H1 (cell line): Measurements from ENCODE around the gene ZNF135. TPM values are rescaled to one million over a fixed set of nuclear protein-coding genes. Genes with fewer than 3 reads are reported as not detected.

Source experiments
- CTCF ChIA-PET: fragments of 300-600 bp; sonication (Branson Sonifier 250); formaldehyde crosslinking; loops from one replicate; lab custom pipeline; 2021; ENCODE audit not compliant: partially characterized antibody; lab: Charles Lee
- POLR2A ChIA-PET: fragments of 300-600 bp; sonication (Branson Sonifier 250); formaldehyde crosslinking; loops from one replicate; lab custom pipeline; 2021; ENCODE audit warnings: inconsistent platforms; ENCODE audit not compliant: partially characterized antibody; lab: Charles Lee
- DNase-seq, 2 experiments: peaks; one replicate each; pipeline versions ENCODE4 v3.0.0 to v3.0.0-alpha.2; 2010 to 2022; ENCODE audit warnings: low spot score in 2 of 2, low read depth in 1 of 2, mixed read lengths in 1 of 2
- FAIRE-seq: peaks from 2 replicates; lab custom pipeline; 2011; peaks lifted over from hg19 to GRCh38; lab: Jason Lieb, UNC
- H2AFZ ChIP-seq: 2 replicates; pipeline ENCODE4 v1.8.1; 2012; ENCODE audit warnings: low read length, inconsistent platforms
- H2AK5ac ChIP-seq: 2 replicates; pipeline ENCODE4 v1.6.1; 2013; ENCODE audit warnings: low read depth, low read length
- H2BK120ac ChIP-seq: replicated peaks from 2 replicates; pipeline ENCODE3; 2013; ENCODE audit warnings: low read depth, low read length, inconsistent platforms
- H2BK12ac ChIP-seq: 2 replicates; pipeline ENCODE4 v1.6.1; 2013; ENCODE audit warnings: low read depth, low read length
- H2BK15ac ChIP-seq: 2 replicates; pipeline ENCODE4 v1.6.1; 2013; ENCODE audit warnings: low read length
- H2BK20ac ChIP-seq: 2 replicates; pipeline ENCODE4 v1.6.1; 2013; ENCODE audit warnings: low read length
- H2BK5ac ChIP-seq: 2 replicates; pipeline ENCODE4 v1.6.1; 2013; ENCODE audit warnings: low read depth, low read length
- H3K14ac ChIP-seq: 2 replicates; pipeline ENCODE4 v1.6.1; 2013; ENCODE audit warnings: inconsistent platforms; ENCODE audit not compliant: insufficient read length
- H3K18ac ChIP-seq: 2 replicates; pipeline ENCODE4 v1.6.1; 2013; ENCODE audit warnings: low read length; ENCODE audit errors: extremely low read depth
- H3K23ac ChIP-seq: 2 replicates; pipeline ENCODE4 v1.6.1; 2013; ENCODE audit warnings: inconsistent platforms; ENCODE audit not compliant: insufficient read length
- H3K23me2 ChIP-seq: 2 replicates; pipeline ENCODE4 v1.6.1; 2013; ENCODE audit warnings: low read depth, low read length
- H3K27ac ChIP-seq: 2 replicates; pipeline ENCODE4 v1.6.1; 2011; ENCODE audit warnings: low read depth, low read length, inconsistent platforms
- H3K27me3 ChIP-seq, 4 experiments: replicated peaks in 1 of 4; 1 replicate in 1 of 4; 2 replicates in 3 of 4; pipeline versions ENCODE4 v1.6.1 to v1.8.1; 2011 to 2013; ENCODE audit warnings: low read length in 3 of 4, mild to moderate bottlenecking in 3 of 4, inconsistent platforms in 2 of 4, mixed read lengths in 2 of 4, moderate library complexity in 1 of 4; ENCODE audit not compliant: control insufficient read depth in 3 of 4, insufficient read depth in 3 of 4; ENCODE audit errors: extremely low read depth in 1 of 4
- H3K36me3 ChIP-seq, 4 experiments: 2 replicates each; pipeline versions ENCODE4 v1.6.1 to v1.8.1; 2011 to 2013; ENCODE audit warnings: mild to moderate bottlenecking in 4 of 4, low read length in 3 of 4, moderate library complexity in 2 of 4, control low read depth in 1 of 4, inconsistent platforms in 1 of 4; ENCODE audit not compliant: insufficient read depth in 4 of 4, control insufficient read depth in 2 of 4
- H3K4ac ChIP-seq: replicated peaks from 2 replicates; pipeline ENCODE3; 2013; ENCODE audit warnings: low read length, low read depth, mixed read lengths, inconsistent platforms; ENCODE audit not compliant: insufficient read length
- H3K4me1 ChIP-seq, 4 experiments: replicated peaks in 1 of 4; 1 replicate in 1 of 4; 2 replicates in 3 of 4; pipeline versions ENCODE4 v1.6.1 to v1.8.1; 2011 to 2013; ENCODE audit warnings: low read length in 3 of 4, inconsistent platforms in 2 of 4, mixed read lengths in 1 of 4; ENCODE audit not compliant: insufficient read depth in 4 of 4, control insufficient read depth in 3 of 4
- H3K4me2 ChIP-seq, 2 experiments: 2 replicates each; pipeline versions ENCODE4 v1.6.1 to v1.8.1; 2011 to 2013; ENCODE audit warnings: low read depth in 2 of 2, low read length in 2 of 2, control low read depth in 1 of 2, inconsistent platforms in 1 of 2, mild to moderate bottlenecking in 1 of 2; ENCODE audit not compliant: insufficient read depth in 1 of 2
- H3K4me3 ChIP-seq, 4 experiments: fragments of 200-600, 300-600 bp in 1 of 4; sonication (generic), shearing (Covaris generic), sonication (Bioruptor Twin) in 1 of 4; 2 replicates each; pipeline versions ENCODE4 v1.5.1 to v1.8.1; 2011 to 2016; ENCODE audit warnings: low read length in 4 of 4, low read depth in 3 of 4, control low read depth in 2 of 4, inconsistent platforms in 2 of 4, mild to moderate bottlenecking in 2 of 4, mixed read lengths in 1 of 4, moderate library complexity in 1 of 4; ENCODE audit not compliant: insufficient read depth in 2 of 4; ENCODE audit errors: extremely low read depth in 1 of 4
- H3K56ac ChIP-seq: replicated peaks from 2 replicates; pipeline ENCODE3; 2013; ENCODE audit warnings: low read depth, mild to moderate bottlenecking, mixed read lengths, low read length, inconsistent platforms; ENCODE audit not compliant: insufficient read length
- H3K79me1 ChIP-seq: 2 replicates; pipeline ENCODE4 v1.6.1; 2013; ENCODE audit warnings: low read depth, low read length, control low read depth
- H3K79me2 ChIP-seq, 2 experiments: 2 replicates each; pipeline versions ENCODE4 v1.6.1 to v1.8.1; 2012 to 2013; ENCODE audit warnings: low read length in 2 of 2, mild to moderate bottlenecking in 2 of 2, inconsistent platforms in 1 of 2; ENCODE audit not compliant: insufficient read depth in 2 of 2, control insufficient read depth in 1 of 2
- H3K9ac ChIP-seq, 4 experiments: replicated peaks in 1 of 4; 1 replicate in 1 of 4; 2 replicates in 3 of 4; pipeline versions ENCODE4 v1.6.1 to v1.8.1; 2011 to 2013; ENCODE audit warnings: low read depth in 3 of 4, low read length in 3 of 4, control low read depth in 2 of 4, mild to moderate bottlenecking in 2 of 4, moderate library complexity in 2 of 4, inconsistent platforms in 1 of 4; ENCODE audit errors: extremely low read depth in 1 of 4
- H3K9me3 ChIP-seq, 2 experiments: 2 replicates each; pipeline versions ENCODE4 v1.6.1 to v1.8.1; 2012 to 2013; ENCODE audit warnings: mild to moderate bottlenecking in 2 of 2, moderate library complexity in 2 of 2, control low read depth in 1 of 2, inconsistent platforms in 1 of 2, low read depth in 1 of 2, low read length in 1 of 2, mixed read lengths in 1 of 2; ENCODE audit not compliant: insufficient read depth in 2 of 2
- H4K20me1 ChIP-seq, 2 experiments: replicated peaks in 1 of 2; 2 replicates each; pipeline versions ENCODE3 to v1.8.1; 2011 to 2013; ENCODE audit warnings: inconsistent platforms in 2 of 2, low read length in 2 of 2, mild to moderate bottlenecking in 1 of 2; ENCODE audit not compliant: insufficient read depth in 2 of 2, control insufficient read depth in 1 of 2
- H4K5ac ChIP-seq: 2 replicates; pipeline ENCODE4 v1.6.1; 2013; ENCODE audit warnings: low read length, low read depth, mixed read lengths, inconsistent platforms; ENCODE audit not compliant: insufficient read length
- H4K8ac ChIP-seq: 2 replicates; pipeline ENCODE4 v1.8.0; 2013; ENCODE audit warnings: mild to moderate bottlenecking, moderate library complexity, low read length, inconsistent platforms; ENCODE audit not compliant: insufficient read depth; ENCODE audit errors: extremely low read depth
- H4K91ac ChIP-seq: replicated peaks from 2 replicates; pipeline ENCODE3; 2013; ENCODE audit warnings: low read length, mixed read lengths, inconsistent platforms; ENCODE audit not compliant: insufficient read length
- CHD1 ChIP-seq: IDR thresholded peaks from 2 replicates; pipeline ENCODE4 v1.6.1; 2012; ENCODE audit warnings: low read depth, low read length, improper control_type of control experiment
- POU5F1 ChIP-seq: IDR thresholded peaks from 2 replicates; pipeline ENCODE4 v1.6.1; 2011; ENCODE audit warnings: low read depth, mild to moderate bottlenecking, low read length, moderate library complexity
- WGBS, 2 experiments: shearing (Covaris generic) in 1 of 2; methylation state at CpG; one replicate each; pipeline versions ENCODE4 v1.1.6 to v1.1.7; 2013 to 2015; ENCODE audit warnings: low lambda C conversion rate in 2 of 2, mixed read lengths in 2 of 2, inconsistent platforms in 1 of 2, low coverage in 1 of 2, missing lambda C conversion rate in 1 of 2; ENCODE audit not compliant: insufficient replicate concordance in 2 of 2, insufficient coverage in 1 of 2, insufficient read length in 1 of 2; ENCODE audit errors: extremely low coverage in 1 of 2, missing lambda C conversion rate in 1 of 2; 5-methylcytosine and 5-hydroxymethylcytosine counted together
- polyA plus RNA-seq, 7 experiments: library from polyadenylated mRNA; depleted of rRNA in 3 of 7; stranded (reverse) in 5 of 7; unstranded in 2 of 7; fragments of >200 nt in 5 of 7; fragments of 200-250 nt in 2 of 7; gene quantifications; 1 replicate in 5 of 7; 2 replicates in 1 of 7; 4 replicates in 1 of 7; pipeline versions ENCODE4 v1.2.1 to v1.2.3, GENCODE V29; 2011 to 2013; ENCODE audit warnings: missing spikeins in 2 of 7, mixed read lengths in 2 of 7
- total RNA-seq: library from RNA; stranded (reverse); fragmentation: NEBNext Ultra II Directional; extraction: Animal tissue kit (Norgen Biotek cat#: 25700); gene quantifications from 2 replicates; pipeline ENCODE4 v1.2.1, GENCODE V29; 2021
- TF ChIP-seq, protein P1 (sequence below): IDR thresholded peaks from 2 replicates; pipeline ENCODE4 v1.6.1; 2012; ENCODE audit warnings: inconsistent platforms

Gene ZNF135
- total and polyA plus RNA-seq, 2 of the 8 experiments (the other 6 are each of a cell fraction or from before 2014, with no cell fraction given) = 5.2 to 7.9 TPM

DNA sequence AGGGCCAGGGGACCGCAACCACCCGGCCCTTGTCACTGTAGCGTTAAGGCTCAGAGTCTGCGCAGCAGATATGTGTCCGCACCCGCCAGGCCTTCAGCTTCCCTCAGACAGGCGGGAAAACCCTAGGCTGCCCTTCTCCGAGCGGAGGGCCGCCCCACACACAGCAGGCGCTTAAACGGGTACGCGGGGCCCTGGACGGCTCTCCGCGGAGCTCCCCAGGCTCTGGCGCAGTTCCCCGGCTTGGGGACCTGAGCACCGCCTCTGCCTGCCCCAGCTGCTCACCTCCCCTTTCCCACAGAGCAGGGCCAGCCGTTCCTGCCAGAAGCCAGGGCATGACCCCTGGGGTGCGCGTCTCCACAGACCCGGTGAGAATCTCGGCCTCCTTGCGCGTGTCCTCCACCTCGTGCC, 593 bp downstream of the ZNF135 start:
- Histone ChIP-seq H4K8ac (peak overlapping the region; percentile 97; the same call in 1 of the 2 replicates), H3K27me3 (no peaks in the 10 kb centered on the region), H3K27ac (peak overlapping the region; percentile 80; the same call in 1 of the 2 replicates), H3K36me3 (peaks cover 0 to 22% (median 9%) of the 10 kb centered on the region in 4 experiments; a peak in 5 of 8 replicates), H3K23me2 (peaks cover 3% of the 10 kb centered on the region; the same call in 1 of the 2 replicates), H3K23ac (no peak overlapping the region), H4K5ac (peak overlapping the region; percentile 94), H2BK5ac (peak overlapping the region; percentile 71), H2AK5ac (no peak overlapping the region), H2BK20ac (0 out of 2 replicates have a peak overlapping the region, but pooled peaks have one; percentile 48), H3K4me3 (peak overlapping the region; percentile 20 to 63 (median 42)), H3K4ac (peak overlapping the region; percentile 74), H3K79me2 (no peaks in the 10 kb centered on the region), H2AFZ (no peak overlapping the region; the same call in 1 of the 2 replicates), H3K9me3 (peaks cover 11 to 27% of the 10 kb centered on the region in 2 experiments; a peak in 3 of 4 replicates), H3K4me1 (peaks cover 5 to 21% (median 14%) of the 10 kb centered on the region in 4 experiments), H2BK120ac (no peak overlapping the region), H4K20me1 (no peaks in the 10 kb centered on the region), H2BK15ac (peak overlapping the region; percentile 88; the same call in 1 of the 2 replicates), H2BK12ac (peak overlapping the region; percentile 68; the same call in 1 of the 2 replicates), H3K14ac (no peak overlapping the region), H3K4me2 (peak overlapping the region; percentile 77 to 84), H3K9ac (peak overlapping the region in 2 of 4 experiments; percentile 69; a peak in 3 of 7 replicates)
- POLR2A ChIA-PET = interaction anchor here (0.8 to 4.4 kb wide), 30 partner anchors 9 to 206 kb away, joined by 3 to 45 read pairs (median 6); partner anchors contain the start of genes ZNF274, ZNF329, ZNF418 and ZNF606
- 61% methylated on average over 23 of the region's 28 CpGs; no CpG with 5 or more reads in 1 of the 2 experiments for WGBS, 2 experiments
- FAIRE-seq (no peak), DNase-seq (no peak)
- CTCF ChIA-PET = interaction anchor here (1.6 to 6.8 kb wide), 5 partner anchors 10 to 99 kb away, joined by 6 to 113 read pairs (median 7); no protein-coding TSS in a partner anchor
- TF ChIP-seq, protein P1, sequence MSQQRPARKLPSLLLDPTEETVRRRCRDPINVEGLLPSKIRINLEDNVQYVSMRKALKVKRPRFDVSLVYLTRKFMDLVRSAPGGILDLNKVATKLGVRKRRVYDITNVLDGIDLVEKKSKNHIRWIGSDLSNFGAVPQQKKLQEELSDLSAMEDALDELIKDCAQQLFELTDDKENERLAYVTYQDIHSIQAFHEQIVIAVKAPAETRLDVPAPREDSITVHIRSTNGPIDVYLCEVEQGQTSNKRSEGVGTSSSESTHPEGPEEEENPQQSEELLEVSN = peak; percentile 75
- TF ChIP-seq CHD1 (no peak), POU5F1 (no peak)
- TF ChIP-seq, all 59 proteins: peak for 1
- Histone ChIP-seq H3K18ac (peak overlapping the region; percentile 93), H3K79me1 (no peaks in the 10 kb centered on the region), H3K56ac (peak overlapping the region; percentile 64), H4K91ac (peak overlapping the region; percentile 93)
